Measurements from ENCODE around the gene ENOX1.

ENOX1 gene

DNA sequence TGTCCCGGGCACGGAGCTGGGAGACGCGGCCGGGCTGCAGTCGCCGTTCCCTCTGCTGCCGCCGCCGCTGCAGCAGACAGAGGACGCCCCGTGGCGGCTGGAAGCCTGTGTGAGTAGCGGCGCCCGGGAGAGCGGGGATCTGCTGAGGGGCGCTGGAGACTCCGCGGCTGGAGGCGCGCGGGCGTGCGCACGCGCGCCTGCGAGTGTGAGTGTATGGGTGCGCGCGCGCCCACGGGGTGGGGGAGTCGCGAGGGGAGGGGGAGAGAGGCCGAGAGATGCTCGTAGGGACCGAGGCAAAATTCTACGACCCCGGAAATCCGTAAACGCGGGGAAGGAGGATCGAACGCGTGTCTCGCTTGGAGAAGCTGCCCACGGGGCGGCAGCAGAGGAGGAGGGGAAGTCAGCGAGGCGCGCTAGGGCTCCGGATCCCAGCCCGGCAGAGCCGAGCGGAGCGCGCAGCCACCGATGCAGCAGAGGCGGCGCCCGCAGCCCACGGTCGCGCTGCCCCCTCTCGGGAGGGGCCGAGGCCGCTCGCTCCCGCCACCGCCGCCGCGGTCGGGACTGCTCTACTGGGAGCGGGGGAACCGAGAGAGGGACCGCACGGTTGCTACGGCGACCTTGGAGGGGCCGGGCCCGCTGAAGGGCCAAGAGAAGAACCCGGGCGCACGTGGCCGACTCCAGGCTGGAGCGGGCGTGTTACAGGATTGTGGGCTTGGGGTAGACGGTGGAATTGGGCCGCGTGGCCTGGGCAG, at the start of gene ENOX1:
ENOX1 (minus strand) TSS at position 207 of the 752 bp plus-strand sequence.
- TF ChIP-seq CTCF (IDR thresholded peaks at IDR 0.05) = peak; percentile 36; the same call in 1 of the 2 replicates

DNA sequence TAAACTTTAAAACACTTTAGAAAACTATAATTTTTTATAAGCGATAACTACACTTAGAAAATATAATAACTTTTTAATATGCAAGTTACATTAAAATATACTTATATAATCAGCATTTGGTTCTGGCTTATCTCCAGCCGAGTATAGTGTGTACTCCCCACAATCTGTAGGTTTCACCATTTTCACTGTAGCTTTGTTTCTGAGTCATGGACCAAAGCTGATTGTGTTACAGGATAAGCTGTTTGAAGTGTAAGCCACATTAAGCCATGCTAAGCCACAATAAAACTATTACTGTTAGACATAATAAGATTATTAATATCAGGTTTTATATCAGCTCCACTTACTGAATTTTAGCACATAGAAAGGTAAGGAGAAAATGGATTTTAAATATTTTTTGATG, 48.9 kb upstream of the ENOX1 start:
- TF ChIP-seq CTCF (IDR thresholded peaks at IDR 0.05) = no peak

DNA sequence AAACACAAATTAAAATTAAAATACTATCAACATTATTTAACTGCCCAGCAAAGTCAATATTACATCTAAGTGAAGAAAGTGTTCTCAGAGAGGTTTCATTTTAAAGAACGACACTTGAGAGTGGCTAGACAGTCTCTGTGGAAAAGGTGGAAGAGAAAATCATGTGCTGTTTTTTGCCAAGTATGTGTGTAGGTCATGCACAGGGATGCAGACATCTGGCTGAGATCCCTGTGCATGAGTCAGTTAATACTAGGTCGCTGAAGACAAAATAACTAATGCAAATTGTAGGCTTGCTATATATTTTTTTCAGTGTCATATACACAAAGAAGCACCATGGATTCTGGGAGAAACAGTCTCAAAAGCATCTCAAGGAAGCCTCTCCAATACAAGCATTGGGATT, 44.3 kb upstream of the ENOX1 start:
- TF ChIP-seq CTCF (IDR thresholded peaks at IDR 0.05) = no peak

GRCh38 chr13:43830497-43830881, 43.7 kb upstream of the ENOX1 start:
- no peak for TF ChIP-seq CTCF (IDR thresholded peaks at IDR 0.05)

DNA sequence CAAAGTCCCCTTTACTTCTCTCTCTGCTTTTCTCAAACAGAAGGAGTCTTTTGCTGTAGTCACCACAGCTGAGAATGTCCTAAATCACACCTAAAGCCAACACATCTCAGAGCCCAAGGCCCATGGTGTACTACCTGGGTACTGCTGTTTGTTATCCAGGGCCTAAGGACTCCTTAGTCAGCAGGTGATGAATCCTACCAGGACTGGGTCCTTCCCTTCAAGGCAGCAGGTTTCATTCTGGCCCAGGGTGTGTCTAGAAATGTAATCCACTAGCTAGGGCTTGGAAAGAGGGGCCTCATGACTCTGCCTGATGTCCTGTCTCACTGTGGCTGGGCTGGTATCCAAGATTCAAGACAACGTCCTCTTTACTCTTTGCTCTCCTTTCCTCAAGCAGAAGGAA, 36.2 kb upstream of the ENOX1 start:
- no peak for TF ChIP-seq CTCF (IDR thresholded peaks at IDR 0.05)

DNA sequence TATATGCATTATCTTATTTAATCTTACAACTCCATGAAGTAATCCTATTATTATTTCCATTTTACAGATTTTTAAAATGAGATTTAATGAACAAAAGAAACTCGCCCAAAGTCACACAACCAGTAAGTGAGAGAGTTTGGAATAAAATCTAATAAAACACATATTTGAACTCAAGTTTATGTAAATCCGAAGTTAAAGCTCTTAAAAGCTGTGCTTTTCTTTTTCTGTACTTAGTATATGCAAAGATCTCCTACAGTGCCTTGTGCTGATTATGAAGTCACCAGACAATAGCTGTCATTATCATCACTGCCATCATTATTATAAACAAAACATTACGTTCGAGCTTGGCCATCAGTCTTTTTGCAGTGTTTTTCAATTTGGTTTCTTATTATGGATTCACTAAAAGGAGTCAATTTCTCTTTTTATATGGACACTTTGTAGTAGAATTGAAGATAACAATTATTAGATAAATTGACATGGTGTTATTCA, 29.7 kb upstream of the ENOX1 start:
- no peak for TF ChIP-seq CTCF (IDR thresholded peaks at IDR 0.05)

DNA sequence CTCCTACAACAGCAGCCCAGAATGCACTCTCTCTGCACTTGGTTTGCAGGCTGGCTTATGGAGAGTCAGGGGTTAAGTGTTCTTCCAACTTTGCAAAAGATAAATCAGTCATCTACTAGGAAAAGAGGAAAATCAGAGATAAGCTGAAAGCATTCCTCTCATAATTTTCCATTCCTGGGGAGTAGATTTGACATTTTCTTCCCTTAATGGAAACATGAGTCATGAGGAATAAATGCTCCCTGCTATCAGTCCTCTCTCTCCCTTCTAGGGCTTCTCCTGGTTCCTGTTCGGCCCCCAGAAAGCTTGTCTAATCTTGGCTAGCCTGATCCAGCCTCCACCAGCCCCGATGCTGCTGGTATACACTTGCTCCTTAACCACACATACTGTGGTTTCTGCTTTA, 28.4 kb upstream of the ENOX1 start:
- TF ChIP-seq CTCF (IDR thresholded peaks at IDR 0.05) = no peak

Measured in LNCAP (cell line).